ENCODE results near the gene ZNF17. TPM values are rescaled to one million over a fixed set of nuclear protein-coding genes. Genes with fewer than 3 reads are reported as not detected.

Gene ZNF17
- total RNA-seq, 1 donor from 2014 or later: 9.4 TPM

DNA sequence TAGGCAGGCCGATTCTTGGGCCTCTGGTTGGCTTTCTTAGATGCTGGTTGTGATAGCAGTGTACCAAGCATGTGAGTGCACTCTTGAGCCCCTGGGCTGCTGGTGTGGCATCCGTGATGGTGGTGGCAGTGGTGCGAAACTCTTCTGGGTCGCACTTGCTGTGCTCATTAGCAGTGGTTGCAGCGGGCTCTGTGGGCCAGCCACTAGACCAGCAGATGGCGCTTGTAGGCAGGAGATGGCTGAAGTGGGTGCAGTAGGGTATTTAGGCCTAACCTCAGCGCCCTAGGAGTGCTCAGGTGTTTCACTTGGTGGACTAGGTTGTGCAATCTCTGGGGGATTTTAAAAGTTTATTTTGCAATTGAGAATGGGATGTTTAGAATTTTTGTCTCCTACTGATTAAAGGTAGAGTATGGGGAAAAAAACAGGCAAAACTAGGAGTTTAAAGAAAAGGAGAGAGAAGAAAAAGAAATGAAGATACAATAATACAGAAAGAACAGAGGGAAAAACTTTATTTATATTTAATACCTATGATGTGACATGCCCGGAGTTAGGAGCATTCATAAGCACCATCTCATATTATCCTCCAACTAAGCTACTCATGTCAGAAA is 4.3 kb upstream of the ZNF17 start:
- DNase-seq (ENCODE audit: missing footprints): peak; percentile 79
- ATAC-seq: peak; percentile 51
- intact Hi-C loops (cut with DNase I): no loop called here

DNA sequence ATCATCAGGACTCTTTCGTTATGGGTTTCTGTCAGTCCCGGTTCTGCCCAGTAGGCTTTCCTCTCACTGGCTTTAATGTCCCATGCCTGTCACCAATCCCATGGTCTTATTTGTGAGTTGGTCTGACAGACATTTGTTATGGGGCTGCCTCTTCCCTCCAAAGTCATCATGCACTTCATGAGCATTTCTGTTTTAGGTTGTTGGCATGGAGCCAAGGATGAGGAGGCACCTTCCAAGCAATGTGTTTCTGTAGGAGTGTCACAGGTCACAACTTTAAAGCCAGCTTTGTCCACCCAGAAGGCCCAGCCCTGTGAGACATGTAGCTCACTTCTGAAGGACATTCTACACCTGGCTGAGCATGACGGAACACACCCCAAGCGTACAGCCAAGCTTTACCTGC is 8.5 kb downstream of the ZNF17 start:
- DNase-seq (ENCODE audit: missing footprints) (no peak), ATAC-seq (no peak)
- intact Hi-C loops (cut with DNase I): no loop called here

GRCh38 chr19:57421037-57421436 is 10.1 kb downstream of the ZNF17 start:
- intact Hi-C loops (cut with DNase I): no loop called here
- no peak for ATAC-seq
- DNase-seq (ENCODE audit: missing footprints): no peak

GRCh38 chr19:57434386-57435061 is 23.6 kb downstream of the ZNF17 start:
- no peak for ATAC-seq
- intact Hi-C loops (cut with DNase I): no loop called here
- DNase-seq (ENCODE audit: missing footprints): no peak

- ATAC-seq (peak; percentile 100), DNase-seq (ENCODE audit: missing footprints) (peak; percentile 98)
- intact Hi-C loops (cut with DNase I): no loop called here
Observed at GRCh38 chr19:57435062-57435978, 24.4 kb downstream of the ZNF17 start, which contains the start of gene ZNF749. ZNF749 (plus strand) TSS chr19:57435325; CDS start chr19:57435579, 254 bp downstream.

DNA sequence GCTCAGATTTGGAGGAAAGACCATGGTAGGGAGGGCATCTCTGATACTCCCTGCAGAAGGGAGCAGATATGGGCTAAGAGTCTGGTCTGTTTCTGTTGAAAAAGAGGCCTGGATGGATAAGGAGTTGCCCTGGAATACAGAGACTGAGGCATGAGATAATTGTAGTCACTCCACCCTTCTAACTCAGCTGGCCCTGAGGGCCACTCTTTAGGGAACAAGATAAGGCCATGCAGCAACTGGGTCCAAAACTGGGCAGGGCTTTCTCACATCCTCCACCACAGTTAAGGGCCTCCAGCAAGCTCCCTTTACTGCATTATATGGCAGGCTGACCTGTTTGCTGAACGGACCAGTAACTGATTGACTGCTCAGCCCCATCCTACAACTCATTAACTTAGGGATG is 25.5 kb downstream of the ZNF17 start:
- intact Hi-C loops (cut with DNase I): no loop called here
- no peak for ATAC-seq
- no peak for DNase-seq (ENCODE audit: missing footprints)

DNA sequence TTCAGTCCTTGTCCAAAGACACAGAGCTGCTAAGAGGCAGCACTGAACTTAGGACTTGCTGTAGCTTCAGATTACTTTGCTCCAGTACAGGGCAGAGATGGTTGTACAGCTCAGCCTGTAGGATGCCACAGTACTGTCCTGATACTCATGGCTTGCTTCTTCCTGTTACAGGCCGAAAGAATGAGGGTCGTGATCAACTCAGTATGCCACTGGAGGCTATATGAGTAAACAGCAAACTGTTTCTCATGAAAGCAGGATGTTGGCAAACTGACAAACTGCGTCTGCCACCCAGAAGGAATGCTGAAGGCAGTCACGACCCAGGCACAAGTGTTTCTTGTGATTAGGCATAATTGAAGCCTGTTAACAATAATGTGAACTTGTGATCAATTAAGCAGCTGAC is 27.0 kb downstream of the ZNF17 start:
- intact Hi-C loops (cut with DNase I): no loop called here
- DNase-seq (ENCODE audit: missing footprints) (no peak), ATAC-seq (no peak)

DNA sequence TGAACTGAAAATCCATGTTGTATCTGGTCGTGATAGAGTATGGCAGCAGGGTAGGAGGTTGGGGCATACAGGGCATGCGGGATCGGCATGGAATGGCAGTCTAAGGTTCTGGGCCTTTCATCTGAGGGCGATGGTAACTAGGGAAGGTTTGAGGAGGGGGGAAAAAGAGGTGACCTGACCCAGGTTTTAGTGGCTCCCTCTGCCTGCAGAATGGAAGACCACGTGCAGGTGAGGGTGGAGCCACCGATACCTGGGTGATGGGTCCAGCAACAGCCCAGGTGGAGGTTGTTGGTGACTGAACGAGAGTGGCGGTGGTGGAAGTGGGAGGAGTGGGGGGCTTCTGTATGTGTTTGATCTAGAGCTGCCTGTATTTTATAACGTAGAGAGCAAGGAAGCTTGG is 28.0 kb downstream of the ZNF17 start:
- DNase-seq (ENCODE audit: missing footprints) (no peak), ATAC-seq (no peak)
- intact Hi-C loops (cut with DNase I): no loop called here

GRCh38 chr19:57441979-57442752 is 31.2 kb downstream of the ZNF17 start:
- intact Hi-C loops (cut with DNase I): no loop called here
- ATAC-seq: peak; percentile 60

GRCh38 chr19:57443121-57443696 is 32.2 kb downstream of the ZNF17 start:
- DNase-seq (ENCODE audit: missing footprints): no peak
- intact Hi-C loops (cut with DNase I): no loop called here
- no peak for ATAC-seq

More at GRCh38 chr19:57441979-57442752, 31.2 kb downstream of the ZNF17 start:
- no peak for DNase-seq (ENCODE audit: missing footprints)

GRCh38 chr19:57452307-57452706 is 41.3 kb downstream of the ZNF17 start:
- no peak for ATAC-seq

DNA sequence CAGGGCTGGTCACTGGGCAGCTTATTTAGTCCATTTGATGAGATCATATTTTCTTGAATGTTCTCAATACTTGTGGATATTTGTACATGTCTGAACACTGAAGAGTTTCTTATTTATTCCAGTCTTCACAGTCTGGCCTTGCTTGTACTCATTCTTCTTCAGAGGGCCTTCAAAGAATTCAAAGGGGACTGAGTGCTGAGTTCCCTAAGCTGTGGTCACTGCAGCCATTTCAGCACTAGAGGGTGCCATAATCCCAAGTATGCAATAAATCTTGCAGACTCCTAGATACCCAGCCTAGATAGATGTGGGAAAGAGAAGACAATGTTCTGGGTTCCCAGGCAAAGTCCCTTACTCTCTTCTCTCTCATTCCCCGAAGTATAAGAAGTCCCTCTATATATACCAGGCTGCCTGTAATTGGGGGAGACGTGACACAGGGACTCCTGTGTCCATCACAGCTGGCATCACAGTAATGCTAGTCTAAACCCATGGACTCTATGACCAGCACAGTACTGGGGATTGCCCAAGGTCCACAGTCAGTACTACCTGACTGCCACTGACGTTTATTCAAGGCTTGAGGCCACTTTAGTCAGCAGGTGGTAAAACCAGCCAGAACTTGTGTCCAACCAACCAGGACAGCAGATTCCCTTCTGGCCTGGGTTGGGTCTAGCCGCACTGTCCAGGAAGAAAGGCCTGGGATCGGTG is 54.9 kb downstream of the ZNF17 start:
- DNase-seq (ENCODE audit: missing footprints) (no peak), ATAC-seq (peak; percentile 85)
- intact Hi-C loops (cut with DNase I): no loop called here

More at GRCh38 chr19:57452307-57452706, 41.3 kb downstream of the ZNF17 start:
- DNase-seq (ENCODE audit: missing footprints): no peak
- intact Hi-C loops (cut with DNase I): no loop called here

DNA sequence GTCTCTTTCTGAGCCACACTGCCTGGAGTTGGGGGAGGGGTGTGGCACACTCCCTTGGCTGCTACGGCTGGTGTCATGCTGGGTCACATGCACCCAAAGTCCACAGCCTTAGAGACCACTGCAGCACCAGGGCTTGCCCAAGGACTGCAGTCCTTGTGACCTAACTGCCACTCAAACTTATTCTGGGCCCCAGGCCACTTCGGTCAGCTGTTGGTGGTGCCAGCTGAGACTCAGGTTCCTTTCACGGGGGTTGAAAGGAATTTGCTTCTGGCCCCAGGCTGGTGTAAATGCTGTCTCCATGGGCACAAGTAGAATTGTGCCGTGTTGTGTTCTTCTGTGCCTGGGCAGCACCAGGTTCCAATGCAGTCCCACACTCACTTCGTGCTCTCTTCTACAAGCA is 55.5 kb downstream of the ZNF17 start:
- ATAC-seq (peak; percentile 92), DNase-seq (ENCODE audit: missing footprints) (no peak)
- intact Hi-C loops (cut with DNase I): no loop called here

Other genes with a start within 250 kb of the ZNF17 start
- not detected for gene DUXA, start 243.7 kb upstream of the ZNF17 start, total RNA-seq
- gene ZNF264, start 219.7 kb upstream of the ZNF17 start, total RNA-seq: 16.5 TPM
- gene AURKC, start 180.1 kb upstream of the ZNF17 start, total RNA-seq: 1.2 TPM
- gene ZNF805, start 170.5 kb upstream of the ZNF17 start, total RNA-seq: 9.7 TPM
- 27.3 TPM for gene ZNF460, start 130.7 kb upstream of the ZNF17 start, total RNA-seq
- 5.3 TPM for gene ZNF543, start 90.7 kb upstream of the ZNF17 start, total RNA-seq
- gene ZNF304, start 59.9 kb upstream of the ZNF17 start, total RNA-seq: 7.8 TPM
- gene TRAPPC2B, start 47.6 kb upstream of the ZNF17 start, total RNA-seq: 9.7 TPM
- 2.4 TPM for gene ZNF547, start 47.6 kb upstream of the ZNF17 start, total RNA-seq
- 14.7 TPM for gene ZNF548, start 21.3 kb upstream of the ZNF17 start, total RNA-seq
- 3.2 TPM for gene ZNF749, start 24.2 kb downstream of the ZNF17 start, total RNA-seq
- 3.3 TPM for gene VN1R1, start 46.0 kb downstream of the ZNF17 start, total RNA-seq
- gene ZNF772, start 66.4 kb downstream of the ZNF17 start, total RNA-seq: 18.3 TPM
- 6.8 TPM for gene ZNF419, start 76.6 kb downstream of the ZNF17 start, total RNA-seq
- gene ZNF773, start 88.8 kb downstream of the ZNF17 start, total RNA-seq: 5.0 TPM
- gene ZNF549, start 116.2 kb downstream of the ZNF17 start, total RNA-seq: 3.6 TPM
- 9.5 TPM for gene ZNF550, start 148.7 kb downstream of the ZNF17 start, total RNA-seq
- 4.3 TPM for gene ZNF416, start 167.8 kb downstream of the ZNF17 start, total RNA-seq
- 3.3 TPM for gene ZIK1, start 173.0 kb downstream of the ZNF17 start, total RNA-seq
- gene ZNF530, start 188.7 kb downstream of the ZNF17 start, total RNA-seq: 3.8 TPM
- gene ZNF134, start 203.1 kb downstream of the ZNF17 start, total RNA-seq: 14.9 TPM
- 10.1 TPM for gene ZNF211, start 222.0 kb downstream of the ZNF17 start, total RNA-seq